ENCODE data around the gene SPSB3. TPM values are rescaled to one million over a fixed set of nuclear protein-coding genes. Genes with fewer than 3 reads are reported as not detected.
A peak's percentile ranks its signal among the peaks of the same experiment; 100 is the strongest.

Gene SPSB3
- total RNA-seq, 2 donors from 2014 or later: 28.0 to 28.1 TPM

DNA sequence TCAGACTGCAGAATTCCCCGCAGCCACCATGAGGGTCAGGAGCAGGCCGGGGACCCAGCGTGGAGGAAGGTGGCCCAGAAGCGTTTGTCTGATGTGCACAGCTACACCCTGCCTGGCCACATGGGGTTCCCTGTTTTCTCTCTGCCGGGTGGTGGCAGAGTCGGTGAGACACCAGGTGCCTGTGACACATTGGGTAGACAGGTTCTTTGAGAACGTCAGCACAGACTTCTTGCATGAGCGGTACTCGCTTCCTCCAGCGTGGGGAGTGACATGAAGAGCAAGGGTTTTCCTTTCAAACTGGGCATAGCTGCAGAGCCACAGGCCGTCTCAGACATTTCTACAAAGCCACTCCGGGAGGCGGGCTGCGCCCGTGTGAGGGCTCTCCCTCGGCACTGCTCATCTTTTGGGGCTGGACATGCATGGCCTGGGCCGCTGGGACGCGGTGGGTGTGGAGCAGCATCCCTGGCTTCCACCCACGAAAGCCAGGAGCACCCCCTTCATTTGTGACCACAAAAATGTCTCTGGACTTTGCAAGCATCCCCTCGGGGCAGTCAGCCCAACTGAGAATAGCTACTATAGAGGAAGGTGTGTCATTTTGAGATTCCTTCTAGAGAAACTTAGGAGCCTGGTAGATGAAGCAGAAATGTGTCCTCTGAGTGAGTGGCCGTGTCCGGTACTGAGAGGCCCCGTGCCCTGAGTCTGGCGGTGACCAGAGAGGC lies 37.0 kb downstream of the SPSB3 start:
- 97% methylated on average over 24 to 25 of the region's 25 CpGs for WGBS, 2 experiments (ENCODE audit: insufficient coverage in 1 of 2, insufficient read length in 1 of 2)
- Histone ChIP-seq H3K36me3 (ENCODE audit: control insufficient read depth, insufficient read depth, low read length) (peaks cover 24% of the 10 kb centered on the region), H3K4me1 (ENCODE audit: control insufficient read depth, insufficient read depth, low read length) (no peaks in the 10 kb centered on the region), H3K27me3 (ENCODE audit: control insufficient read depth, insufficient read depth, low read length, poor library complexity, severe bottlenecking) (no peaks in the 10 kb centered on the region), H3K9ac (ENCODE audit: extremely low read depth, low read length, poor library complexity, severe bottlenecking) (no peak overlapping the region), H3K9me3 (ENCODE audit: control insufficient read depth, low read length) (no peaks in the 10 kb centered on the region), H3K4me3 (ENCODE audit: low read length) (no peak overlapping the region), H3K27ac (ENCODE audit: low read depth, low read length) (peak overlapping the region; percentile 73)
- Mint-ChIP-seq H3K27ac (peak overlapping the region; percentile 77), H3K4me3 (no peak overlapping the region), H3K4me1 (no peaks in the 10 kb centered on the region), H3K36me3 (ENCODE audit: low read depth) (peaks cover 33% of the 10 kb centered on the region), H3K9me3 (peaks cover 1% of the 10 kb centered on the region), H3K27me3 (ENCODE audit: insufficient read depth) (no peaks in the 10 kb centered on the region)
- DNase-seq: no peak
- TF ChIP-seq, protein P1, sequence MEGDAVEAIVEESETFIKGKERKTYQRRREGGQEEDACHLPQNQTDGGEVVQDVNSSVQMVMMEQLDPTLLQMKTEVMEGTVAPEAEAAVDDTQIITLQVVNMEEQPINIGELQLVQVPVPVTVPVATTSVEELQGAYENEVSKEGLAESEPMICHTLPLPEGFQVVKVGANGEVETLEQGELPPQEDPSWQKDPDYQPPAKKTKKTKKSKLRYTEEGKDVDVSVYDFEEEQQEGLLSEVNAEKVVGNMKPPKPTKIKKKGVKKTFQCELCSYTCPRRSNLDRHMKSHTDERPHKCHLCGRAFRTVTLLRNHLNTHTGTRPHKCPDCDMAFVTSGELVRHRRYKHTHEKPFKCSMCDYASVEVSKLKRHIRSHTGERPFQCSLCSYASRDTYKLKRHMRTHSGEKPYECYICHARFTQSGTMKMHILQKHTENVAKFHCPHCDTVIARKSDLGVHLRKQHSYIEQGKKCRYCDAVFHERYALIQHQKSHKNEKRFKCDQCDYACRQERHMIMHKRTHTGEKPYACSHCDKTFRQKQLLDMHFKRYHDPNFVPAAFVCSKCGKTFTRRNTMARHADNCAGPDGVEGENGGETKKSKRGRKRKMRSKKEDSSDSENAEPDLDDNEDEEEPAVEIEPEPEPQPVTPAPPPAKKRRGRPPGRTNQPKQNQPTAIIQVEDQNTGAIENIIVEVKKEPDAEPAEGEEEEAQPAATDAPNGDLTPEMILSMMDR (conservative IDR thresholded peaks at IDR 0.05): no peak

DNA sequence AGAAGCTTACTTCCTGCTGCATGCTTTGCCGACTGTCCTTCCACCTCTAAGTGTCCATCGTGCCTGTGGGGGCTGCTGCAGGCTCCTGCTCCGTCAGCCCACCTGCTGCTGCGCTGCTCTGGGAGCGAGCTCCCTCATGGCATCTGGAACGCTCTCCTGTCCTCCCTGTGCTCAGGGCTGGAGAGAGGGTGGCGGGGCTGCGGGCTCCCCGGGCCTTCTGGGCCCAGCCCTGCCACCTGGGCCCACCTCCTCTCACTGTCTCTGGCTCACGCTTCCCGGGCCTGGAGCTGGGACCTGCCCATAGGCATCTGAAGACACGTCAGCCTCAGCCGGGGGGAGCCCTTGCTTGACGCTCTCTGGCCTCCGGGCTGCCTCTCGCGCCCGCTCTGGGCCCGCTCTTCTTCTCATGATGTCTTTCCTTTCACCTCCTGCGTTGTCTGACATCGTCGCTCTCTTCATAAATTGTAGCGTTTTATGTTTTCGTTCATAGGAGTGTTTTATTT lies 38.0 kb downstream of the SPSB3 start:
- WGBS, 2 experiments (ENCODE audit: insufficient coverage in 1 of 2, insufficient read length in 1 of 2): 92 to 95% methylated on average over 13 to 22 of the region's 24 CpGs
- Mint-ChIP-seq H3K4me1 (no peaks in the 10 kb centered on the region), H3K9me3 (peaks cover 1% of the 10 kb centered on the region), H3K4me3 (no peak overlapping the region), H3K36me3 (ENCODE audit: low read depth) (peaks cover 28% of the 10 kb centered on the region), H3K27me3 (ENCODE audit: insufficient read depth) (no peaks in the 10 kb centered on the region), H3K27ac (no peak overlapping the region)
- Histone ChIP-seq H3K27me3 (ENCODE audit: control insufficient read depth, insufficient read depth, low read length, poor library complexity, severe bottlenecking) (no peaks in the 10 kb centered on the region), H3K4me1 (ENCODE audit: control insufficient read depth, insufficient read depth, low read length) (no peaks in the 10 kb centered on the region), H3K9ac (ENCODE audit: extremely low read depth, low read length, poor library complexity, severe bottlenecking) (no peak overlapping the region), H3K36me3 (ENCODE audit: control insufficient read depth, insufficient read depth, low read length) (peaks cover 21% of the 10 kb centered on the region), H3K27ac (ENCODE audit: low read depth, low read length) (no peak overlapping the region), H3K4me3 (ENCODE audit: low read length) (no peak overlapping the region), H3K9me3 (ENCODE audit: control insufficient read depth, low read length) (peaks cover 4% of the 10 kb centered on the region)
- DNase-seq: no peak
- TF ChIP-seq, protein P1 (conservative IDR thresholded peaks at IDR 0.05): no peak

DNA sequence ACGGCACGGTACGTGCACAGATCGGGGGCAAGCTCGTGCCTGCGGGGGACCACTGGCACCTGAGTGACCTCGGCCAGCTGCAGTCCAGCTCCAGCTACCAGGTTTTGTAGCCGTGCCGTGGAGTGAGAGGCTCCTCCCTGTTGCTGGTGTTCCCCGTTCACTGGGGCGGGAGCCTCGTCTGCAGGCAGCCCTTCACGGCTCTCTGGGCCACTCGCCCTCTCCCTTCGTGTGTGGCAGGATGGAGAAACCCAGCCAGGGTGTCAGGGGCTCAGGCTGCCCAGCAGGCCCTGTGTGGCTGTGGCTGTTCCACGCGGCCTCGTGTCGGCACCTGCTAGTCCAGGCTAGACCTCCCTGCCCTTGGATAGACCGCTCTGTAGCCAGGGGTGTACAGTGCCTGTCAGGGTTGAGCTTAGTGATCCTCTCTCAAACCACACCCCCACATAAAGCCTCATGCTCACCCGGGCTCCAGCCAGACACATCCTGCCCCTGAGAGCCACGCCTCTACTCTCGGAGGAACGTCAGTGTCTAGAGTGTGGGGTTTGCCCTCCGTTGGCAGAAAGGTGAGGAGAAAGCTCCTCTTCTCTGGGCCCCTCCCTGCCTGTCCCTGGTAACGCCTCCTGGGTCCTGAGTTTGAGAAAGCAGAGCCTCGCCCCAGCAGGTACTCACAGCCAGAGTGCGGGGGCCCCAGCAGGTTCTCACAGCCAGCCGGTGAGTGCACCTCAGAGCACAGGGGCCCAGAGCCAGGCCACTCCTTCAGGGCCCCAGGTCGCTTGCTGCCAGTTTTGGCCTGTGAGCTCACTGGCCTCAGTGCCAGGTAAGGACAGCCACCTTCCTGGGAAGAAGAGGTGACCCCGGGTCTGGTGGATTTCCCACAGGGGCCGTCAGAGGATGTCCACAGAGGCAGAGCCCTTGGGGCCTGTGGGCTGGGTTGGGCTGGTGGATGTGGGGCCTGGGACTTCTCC lies 38.7 kb downstream of the SPSB3 start:
- WGBS, 2 experiments (ENCODE audit: insufficient coverage in 1 of 2, insufficient read length in 1 of 2): 92 to 98% methylated on average over 19 to 32 of the region's 32 CpGs
- Histone ChIP-seq H3K4me3 (ENCODE audit: low read length) (no peak overlapping the region), H3K4me1 (ENCODE audit: control insufficient read depth, insufficient read depth, low read length) (no peaks in the 10 kb centered on the region), H3K27ac (ENCODE audit: low read depth, low read length) (no peak overlapping the region), H3K9me3 (ENCODE audit: control insufficient read depth, low read length) (peaks cover 12% of the 10 kb centered on the region), H3K36me3 (ENCODE audit: control insufficient read depth, insufficient read depth, low read length) (peaks cover 14% of the 10 kb centered on the region), H3K27me3 (ENCODE audit: control insufficient read depth, insufficient read depth, low read length, poor library complexity, severe bottlenecking) (no peaks in the 10 kb centered on the region), H3K9ac (ENCODE audit: extremely low read depth, low read length, poor library complexity, severe bottlenecking) (no peak overlapping the region)
- H3K9me3 Mint-ChIP-seq: peaks cover 1% of the 10 kb centered on the region
- no peak for DNase-seq
- no peaks in the 10 kb centered on the region for H3K27me3 Mint-ChIP-seq (ENCODE audit: insufficient read depth)
- no peak overlapping the region for H3K4me3 Mint-ChIP-seq
- TF ChIP-seq, protein P1 (conservative IDR thresholded peaks at IDR 0.05): no peak
- H3K36me3 Mint-ChIP-seq (ENCODE audit: low read depth): peaks cover 20% of the 10 kb centered on the region
- no peaks in the 10 kb centered on the region for H3K4me1 Mint-ChIP-seq
- no peak overlapping the region for H3K27ac Mint-ChIP-seq

Data from endodermal cell (in vitro differentiated cells).